ENCODE data around the gene CRABP1. TPM values are rescaled to one million over a fixed set of nuclear protein-coding genes. Genes with fewer than 3 reads are reported as not detected.

Gene CRABP1
- total and polyA plus RNA-seq, 4 donors: not detected

DNA sequence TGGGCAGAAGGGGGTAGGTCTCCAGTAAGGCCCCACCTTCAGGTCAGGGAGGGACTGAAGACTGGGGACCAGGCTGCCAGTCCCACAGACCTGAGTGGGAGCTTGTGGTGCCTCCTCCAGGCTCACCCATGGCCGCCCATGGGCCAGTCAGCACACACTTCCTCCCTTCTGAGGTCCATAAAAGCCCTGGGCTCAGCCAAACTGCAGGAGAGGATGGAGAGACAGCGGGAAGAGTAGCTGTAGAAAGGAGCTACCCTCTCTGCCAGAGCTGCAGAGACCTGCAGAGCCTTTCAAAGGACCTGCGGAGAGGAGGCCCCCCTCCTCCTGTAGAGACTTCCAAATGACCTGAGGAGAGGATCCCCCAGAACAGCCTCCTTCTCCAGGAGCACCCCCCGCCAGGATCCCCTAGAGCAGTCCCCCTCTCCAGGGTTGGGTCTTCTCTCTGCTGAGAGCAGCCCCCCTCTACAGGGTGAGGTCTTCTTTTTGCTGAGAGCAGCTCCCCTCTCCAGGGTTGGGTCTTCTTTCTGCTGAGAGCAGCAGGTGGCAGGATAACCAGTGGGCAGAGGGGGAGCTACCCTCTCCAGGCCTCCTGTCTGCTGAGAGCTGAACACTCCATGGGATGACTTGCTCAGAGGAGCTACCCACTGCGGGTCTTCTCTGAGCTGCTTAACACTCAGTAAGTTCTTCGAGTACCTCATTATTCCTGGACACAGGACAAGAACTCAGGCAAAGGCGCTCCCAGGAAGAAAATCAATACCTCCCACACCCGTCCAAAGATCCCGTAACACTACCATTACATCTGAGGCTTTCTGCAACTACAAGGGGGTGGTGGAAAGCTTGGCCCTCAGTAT is 35.7 kb upstream of the CRABP1 start (continued):
- TF ChIP-seq HNF4A (conservative IDR thresholded peaks at IDR 0.05) (no peak), RAD21 (IDR thresholded peaks at IDR 0.05) (no peak), HNF4G (IDR thresholded peaks at IDR 0.05) (no peak), FOXA2 (IDR thresholded peaks at IDR 0.05) (no peak)
- TF ChIP-seq, protein P1, sequence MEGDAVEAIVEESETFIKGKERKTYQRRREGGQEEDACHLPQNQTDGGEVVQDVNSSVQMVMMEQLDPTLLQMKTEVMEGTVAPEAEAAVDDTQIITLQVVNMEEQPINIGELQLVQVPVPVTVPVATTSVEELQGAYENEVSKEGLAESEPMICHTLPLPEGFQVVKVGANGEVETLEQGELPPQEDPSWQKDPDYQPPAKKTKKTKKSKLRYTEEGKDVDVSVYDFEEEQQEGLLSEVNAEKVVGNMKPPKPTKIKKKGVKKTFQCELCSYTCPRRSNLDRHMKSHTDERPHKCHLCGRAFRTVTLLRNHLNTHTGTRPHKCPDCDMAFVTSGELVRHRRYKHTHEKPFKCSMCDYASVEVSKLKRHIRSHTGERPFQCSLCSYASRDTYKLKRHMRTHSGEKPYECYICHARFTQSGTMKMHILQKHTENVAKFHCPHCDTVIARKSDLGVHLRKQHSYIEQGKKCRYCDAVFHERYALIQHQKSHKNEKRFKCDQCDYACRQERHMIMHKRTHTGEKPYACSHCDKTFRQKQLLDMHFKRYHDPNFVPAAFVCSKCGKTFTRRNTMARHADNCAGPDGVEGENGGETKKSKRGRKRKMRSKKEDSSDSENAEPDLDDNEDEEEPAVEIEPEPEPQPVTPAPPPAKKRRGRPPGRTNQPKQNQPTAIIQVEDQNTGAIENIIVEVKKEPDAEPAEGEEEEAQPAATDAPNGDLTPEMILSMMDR (IDR thresholded peaks at IDR 0.05; ENCODE audit: low read depth, low read length, missing input control): no peak

DNA sequence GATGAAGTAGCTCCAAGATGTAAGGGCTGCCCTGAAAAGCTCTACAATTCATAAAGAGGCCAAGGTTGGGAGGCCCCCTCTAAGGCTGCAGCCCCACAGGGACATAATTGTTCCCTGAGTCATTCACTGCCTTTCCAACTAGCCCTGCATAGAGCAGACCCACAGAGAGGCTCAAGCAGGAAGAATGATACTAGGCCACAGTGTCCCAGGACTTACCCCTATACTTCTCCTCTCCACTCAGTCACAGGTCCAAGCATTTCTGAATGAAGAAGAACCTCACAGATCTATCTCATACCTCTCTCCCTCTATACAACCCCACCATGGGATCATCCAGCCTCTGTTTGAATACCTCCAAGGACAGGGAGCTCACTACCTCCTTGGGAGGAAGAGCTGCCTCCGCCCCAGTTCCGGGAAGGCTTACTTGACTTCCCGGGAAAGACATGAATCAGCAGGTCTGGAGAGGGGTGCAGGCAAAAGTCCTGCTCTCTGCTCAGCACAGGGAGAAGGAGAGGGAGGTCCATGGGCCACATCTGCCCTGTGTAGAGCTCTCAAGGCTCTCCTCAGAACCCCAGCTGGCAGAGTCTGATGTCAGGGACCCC is 33.9 kb upstream of the CRABP1 start:
- Histone ChIP-seq H3K4me1 (ENCODE audit: control insufficient read depth in 4 of 4, insufficient read depth in 4 of 4, low read length in 3 of 4) (peaks cover 0 to 4% (median 1%) of the 10 kb centered on the region in 4 donors), H3K9ac (ENCODE audit: low read depth in 1 of 2, low read length in 2 of 2) (no peak overlapping the region), H3K27me3 (ENCODE audit: control insufficient read depth in 4 of 4, insufficient read depth in 4 of 4, low read length in 3 of 4) (peaks cover 0 to 4% (median 0%) of the 10 kb centered on the region in 4 donors), H3K9me3 (ENCODE audit: control insufficient read depth in 4 of 4, low read length in 3 of 4) (no peaks in the 10 kb centered on the region), H3K27ac (ENCODE audit: low read depth in 1 of 2, low read length in 2 of 2) (no peak overlapping the region), H3K36me3 (ENCODE audit: control insufficient read depth in 4 of 4, insufficient read depth in 3 of 4, low read depth in 1 of 4, low read length in 3 of 4) (no peaks in the 10 kb centered on the region), H3K4me3 (ENCODE audit: low read depth in 1 of 3, low read length in 3 of 3) (no peak overlapping the region)
- DNase-seq (ENCODE audit: low spot score): no peak
- TF ChIP-seq YY1 (IDR thresholded peaks at IDR 0.05) (no peak), RAD21 (IDR thresholded peaks at IDR 0.05) (no peak)
- 72% methylated on average over 3 of the region's 3 CpGs for WGBS

DNA sequence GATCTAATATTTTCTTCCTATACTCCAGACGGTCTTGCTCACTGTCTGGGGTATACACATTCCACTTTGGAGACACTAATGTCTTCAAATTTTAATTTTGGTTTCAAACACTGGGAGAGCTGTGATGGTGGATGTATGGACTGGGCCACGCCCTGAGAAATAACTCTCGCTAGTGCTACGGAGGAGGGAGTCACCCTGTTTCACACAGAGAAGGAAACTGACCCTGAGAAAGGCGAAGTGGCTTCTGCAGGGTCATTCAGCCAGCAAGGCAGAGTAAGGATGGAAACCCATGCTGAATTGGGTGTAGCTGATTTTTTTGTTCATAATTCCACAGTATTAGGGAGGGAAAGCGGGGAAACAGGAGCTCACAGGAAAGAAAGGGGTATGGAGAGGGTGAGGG is 32.2 kb upstream of the CRABP1 start:
- Histone ChIP-seq H3K4me1 (ENCODE audit: control insufficient read depth in 4 of 4, insufficient read depth in 4 of 4, low read length in 3 of 4) (peaks cover 0 to 4% (median 1%) of the 10 kb centered on the region in 4 donors), H3K4me3 (ENCODE audit: low read depth in 1 of 3, low read length in 3 of 3) (no peak overlapping the region), H3K9me3 (ENCODE audit: control insufficient read depth in 4 of 4, low read length in 3 of 4) (no peaks in the 10 kb centered on the region), H3K36me3 (ENCODE audit: control insufficient read depth in 4 of 4, insufficient read depth in 3 of 4, low read depth in 1 of 4, low read length in 3 of 4) (no peaks in the 10 kb centered on the region), H3K27me3 (ENCODE audit: control insufficient read depth in 4 of 4, insufficient read depth in 4 of 4, low read length in 3 of 4) (peaks cover 0 to 4% (median 0%) of the 10 kb centered on the region in 4 donors), H3K27ac (ENCODE audit: low read depth in 1 of 2, low read length in 2 of 2) (no peak overlapping the region), H3K9ac (ENCODE audit: low read depth in 1 of 2, low read length in 2 of 2) (no peak overlapping the region)
- DNase-seq (ENCODE audit: low spot score): no peak
- WGBS: 43% methylated on average over 6 of the region's 6 CpGs
- TF ChIP-seq FOXA1 (IDR thresholded peaks at IDR 0.05) (no peak), GABPA (IDR thresholded peaks at IDR 0.05 in 1 of 2, conservative IDR thresholded peaks at IDR 0.05 in 1 of 2) (no peak), RAD21 (IDR thresholded peaks at IDR 0.05) (no peak), HNF4G (IDR thresholded peaks at IDR 0.05) (no peak), EGR1 (IDR thresholded peaks at IDR 0.05; ENCODE audit: low read depth in 2 of 2) (no peak), RXRA (IDR thresholded peaks at IDR 0.05) (no peak), HNF4A (conservative IDR thresholded peaks at IDR 0.05) (no peak), TAF1 (conservative IDR thresholded peaks at IDR 0.05) (no peak), FOXA2 (IDR thresholded peaks at IDR 0.05) (no peak), NR2F2 (IDR thresholded peaks at IDR 0.05) (no peak), SP1 (IDR thresholded peaks at IDR 0.05) (no peak), JUND (IDR thresholded peaks at IDR 0.05) (no peak), YY1 (IDR thresholded peaks at IDR 0.05) (no peak)
- TF ChIP-seq, protein P2, sequence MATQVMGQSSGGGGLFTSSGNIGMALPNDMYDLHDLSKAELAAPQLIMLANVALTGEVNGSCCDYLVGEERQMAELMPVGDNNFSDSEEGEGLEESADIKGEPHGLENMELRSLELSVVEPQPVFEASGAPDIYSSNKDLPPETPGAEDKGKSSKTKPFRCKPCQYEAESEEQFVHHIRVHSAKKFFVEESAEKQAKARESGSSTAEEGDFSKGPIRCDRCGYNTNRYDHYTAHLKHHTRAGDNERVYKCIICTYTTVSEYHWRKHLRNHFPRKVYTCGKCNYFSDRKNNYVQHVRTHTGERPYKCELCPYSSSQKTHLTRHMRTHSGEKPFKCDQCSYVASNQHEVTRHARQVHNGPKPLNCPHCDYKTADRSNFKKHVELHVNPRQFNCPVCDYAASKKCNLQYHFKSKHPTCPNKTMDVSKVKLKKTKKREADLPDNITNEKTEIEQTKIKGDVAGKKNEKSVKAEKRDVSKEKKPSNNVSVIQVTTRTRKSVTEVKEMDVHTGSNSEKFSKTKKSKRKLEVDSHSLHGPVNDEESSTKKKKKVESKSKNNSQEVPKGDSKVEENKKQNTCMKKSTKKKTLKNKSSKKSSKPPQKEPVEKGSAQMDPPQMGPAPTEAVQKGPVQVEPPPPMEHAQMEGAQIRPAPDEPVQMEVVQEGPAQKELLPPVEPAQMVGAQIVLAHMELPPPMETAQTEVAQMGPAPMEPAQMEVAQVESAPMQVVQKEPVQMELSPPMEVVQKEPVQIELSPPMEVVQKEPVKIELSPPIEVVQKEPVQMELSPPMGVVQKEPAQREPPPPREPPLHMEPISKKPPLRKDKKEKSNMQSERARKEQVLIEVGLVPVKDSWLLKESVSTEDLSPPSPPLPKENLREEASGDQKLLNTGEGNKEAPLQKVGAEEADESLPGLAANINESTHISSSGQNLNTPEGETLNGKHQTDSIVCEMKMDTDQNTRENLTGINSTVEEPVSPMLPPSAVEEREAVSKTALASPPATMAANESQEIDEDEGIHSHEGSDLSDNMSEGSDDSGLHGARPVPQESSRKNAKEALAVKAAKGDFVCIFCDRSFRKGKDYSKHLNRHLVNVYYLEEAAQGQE (IDR thresholded peaks at IDR 0.05): no peak
- TF ChIP-seq, protein P3, sequence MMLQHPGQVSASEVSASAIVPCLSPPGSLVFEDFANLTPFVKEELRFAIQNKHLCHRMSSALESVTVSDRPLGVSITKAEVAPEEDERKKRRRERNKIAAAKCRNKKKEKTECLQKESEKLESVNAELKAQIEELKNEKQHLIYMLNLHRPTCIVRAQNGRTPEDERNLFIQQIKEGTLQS (IDR thresholded peaks at IDR 0.05): no peak
- TF ChIP-seq, protein P1 (IDR thresholded peaks at IDR 0.05; ENCODE audit: low read depth, low read length, missing input control): no peak
- TF ChIP-seq, protein P4, sequence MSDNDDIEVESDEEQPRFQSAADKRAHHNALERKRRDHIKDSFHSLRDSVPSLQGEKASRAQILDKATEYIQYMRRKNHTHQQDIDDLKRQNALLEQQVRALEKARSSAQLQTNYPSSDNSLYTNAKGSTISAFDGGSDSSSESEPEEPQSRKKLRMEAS (IDR thresholded peaks at IDR 0.05): no peak
- TF ChIP-seq, protein P5, sequence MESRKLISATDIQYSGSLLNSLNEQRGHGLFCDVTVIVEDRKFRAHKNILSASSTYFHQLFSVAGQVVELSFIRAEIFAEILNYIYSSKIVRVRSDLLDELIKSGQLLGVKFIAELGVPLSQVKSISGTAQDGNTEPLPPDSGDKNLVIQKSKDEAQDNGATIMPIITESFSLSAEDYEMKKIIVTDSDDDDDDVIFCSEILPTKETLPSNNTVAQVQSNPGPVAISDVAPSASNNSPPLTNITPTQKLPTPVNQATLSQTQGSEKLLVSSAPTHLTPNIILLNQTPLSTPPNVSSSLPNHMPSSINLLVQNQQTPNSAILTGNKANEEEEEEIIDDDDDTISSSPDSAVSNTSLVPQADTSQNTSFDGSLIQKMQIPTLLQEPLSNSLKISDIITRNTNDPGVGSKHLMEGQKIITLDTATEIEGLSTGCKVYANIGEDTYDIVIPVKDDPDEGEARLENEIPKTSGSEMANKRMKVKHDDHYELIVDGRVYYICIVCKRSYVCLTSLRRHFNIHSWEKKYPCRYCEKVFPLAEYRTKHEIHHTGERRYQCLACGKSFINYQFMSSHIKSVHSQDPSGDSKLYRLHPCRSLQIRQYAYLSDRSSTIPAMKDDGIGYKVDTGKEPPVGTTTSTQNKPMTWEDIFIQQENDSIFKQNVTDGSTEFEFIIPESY (IDR thresholded peaks at IDR 0.05): no peak
